MM.1S (cell line): ENCODE data around the gene PDE12.

ENCODE experiments used
- CTCF ChIP-seq: fragments of 300-600 bp; sonication (generic); IDR thresholded peaks from 2 replicates; pipeline ENCODE4 v1.5.1; 2016; ENCODE audit warnings: antibody characterized with exemption, low read length, mixed read lengths
- EZH2 ChIP-seq: fragments of 300-600 bp; sonication (generic); optimal IDR thresholded peaks from 2 replicates; pipeline ENCODE3; 2017; ENCODE audit warnings: low read depth, mild to moderate bottlenecking, antibody characterized with exemption, low read length, mixed read lengths

GRCh38 chr3:57587905-57588304 lies 31.8 kb downstream of the PDE12 start:
- TF ChIP-seq CTCF (no peak), EZH2 (no peak)
